Adrenal gland (tissue), 12 donors: Measurements from ENCODE around the gene ZNF260. TPM values are rescaled to one million over a fixed set of nuclear protein-coding genes. Genes with fewer than 3 reads are reported as not detected.

ENCODE experiments used
- DNase-seq, 7 donors: peaks; one replicate each; pipeline ENCODE4 v3.0.0-alpha.2; 2019 to 2020
- H3K27ac ChIP-seq, 5 donors: fragments of 200-600 bp; sonication (generic) in 4 of 5; 1 replicate in 3 of 5; 2 replicates in 2 of 5; pipeline versions ENCODE4 v1.5.1 to v1.8.0; 2016 to 2020; ENCODE audit warnings: mild to moderate bottlenecking in 1 of 5
- H3K27me3 ChIP-seq: fragments of 200-600 bp; 2 replicates; pipeline ENCODE4 v1.8.0; 2021
- H3K36me3 ChIP-seq, 2 donors: fragments of 200-600 bp; replicated peaks in 1 of 2; 1 replicate in 1 of 2; 2 replicates in 1 of 2; pipeline versions ENCODE4 v1.5.1 to v1.8.0; 2018 to 2022
- H3K4me1 ChIP-seq, 2 donors: fragments of 200-600 bp; replicated peaks in 1 of 2; 1 replicate in 1 of 2; 2 replicates in 1 of 2; pipeline versions ENCODE4 v1.5.1 to v1.8.0; 2018 to 2021
- H3K4me3 ChIP-seq, 4 donors: fragments of 200-600 bp; sonication (generic) in 3 of 4; one replicate each; pipeline ENCODE4 v1.5.1; 2016 to 2018
- H3K9me3 ChIP-seq, 3 donors: fragments of 200-600 bp; sonication (generic) in 1 of 3; replicated peaks in 1 of 3; 1 replicate in 2 of 3; 2 replicates in 1 of 3; pipeline versions ENCODE4 v1.5.1 to v1.8.0; 2016 to 2021
- POLR2A ChIP-seq, 2 donors: fragments of 450-650 bp; IDR thresholded peaks; one replicate each; pipeline ENCODE4 v1.6.1; 2017; ENCODE audit warnings: antibody characterized with exemption in 2 of 2, mild to moderate bottlenecking in 2 of 2, moderate library complexity in 1 of 2
- WGBS, 4 donors: extraction: QIAGEN DNeasy Blood & Tissue Kit in 2 of 4; methylation state at CpG; one replicate each; pipeline versions ENCODE4 v1.1.5 to v1.1.7; 2013 to 2017; 5-methylcytosine and 5-hydroxymethylcytosine counted together
- intact Hi-C, 2 donors: fragments of 100-400 bp; cut with DNase I; formaldehyde crosslinking; loops; one replicate each; pipeline versions ENCODE4 v1.14.1 to v1.15.0; 2022 to 2023
- polyA plus RNA-seq, 3 donors: library from polyadenylated mRNA; stranded (reverse); fragments of 200-250 nt in 2 of 3; fragments of 350-450 nt in 1 of 3; fragmentation: Illumina TruSeq in 1 of 3; extraction: RNeasy Lipid Tissue Mini Kit (QIAGEN cat#74804) in 1 of 3; gene quantifications; one replicate each; pipeline ENCODE4 v1.2.3, GENCODE V29; 2013 to 2014
- total RNA-seq, 9 donors: library from RNA; depleted of rRNA in 4 of 9; stranded (reverse); fragments of >200 nt in 4 of 9; fragments of 120-200 nt in 1 of 9; fragmentation: NEBNext Ultra II Directional in 1 of 9; extraction: Animal tissue kit (Norgen Biotek cat#: 25700) in 1 of 9; gene quantifications; one replicate each; pipeline versions ENCODE4 v1.1.0 to v1.2.4, GENCODE V29; 2013 to 2023
- TF ChIP-seq, protein P1 (sequence below), 6 experiments: fragments of 450-650 bp in 4 of 6; fragments of 200-600 bp in 2 of 6; sonication (generic) in 1 of 6; IDR thresholded peaks; 1 replicate in 5 of 6; 2 replicates in 1 of 6; pipeline versions ENCODE4 v1.5.1 to v1.8.0; 2016 to 2021; ENCODE audit warnings: antibody characterized with exemption in 6 of 6, mild to moderate bottlenecking in 2 of 6, moderate library complexity in 1 of 6
- donor health status: healthy with polysubstance abuse.
- donor health status: Bipolar disorder and iron deficiency.
- donor health status: DM: yes; HTN: yes; CAD: no.
- donor health status: DM: no; HTN: no; CAD: no.
- donor health status: DM: no; HTN: no; CAD: no.
- donor health status: DM: yes; HTN: yes; CAD: no.

ZNF260 gene
- total and polyA plus RNA-seq, 12 donors, result 2.2 to 23.3 (median 11.8) TPM

GRCh38 chr19:36547001-36547732 is 19.1 kb upstream of the ZNF260 start:
- TF ChIP-seq, protein P1, sequence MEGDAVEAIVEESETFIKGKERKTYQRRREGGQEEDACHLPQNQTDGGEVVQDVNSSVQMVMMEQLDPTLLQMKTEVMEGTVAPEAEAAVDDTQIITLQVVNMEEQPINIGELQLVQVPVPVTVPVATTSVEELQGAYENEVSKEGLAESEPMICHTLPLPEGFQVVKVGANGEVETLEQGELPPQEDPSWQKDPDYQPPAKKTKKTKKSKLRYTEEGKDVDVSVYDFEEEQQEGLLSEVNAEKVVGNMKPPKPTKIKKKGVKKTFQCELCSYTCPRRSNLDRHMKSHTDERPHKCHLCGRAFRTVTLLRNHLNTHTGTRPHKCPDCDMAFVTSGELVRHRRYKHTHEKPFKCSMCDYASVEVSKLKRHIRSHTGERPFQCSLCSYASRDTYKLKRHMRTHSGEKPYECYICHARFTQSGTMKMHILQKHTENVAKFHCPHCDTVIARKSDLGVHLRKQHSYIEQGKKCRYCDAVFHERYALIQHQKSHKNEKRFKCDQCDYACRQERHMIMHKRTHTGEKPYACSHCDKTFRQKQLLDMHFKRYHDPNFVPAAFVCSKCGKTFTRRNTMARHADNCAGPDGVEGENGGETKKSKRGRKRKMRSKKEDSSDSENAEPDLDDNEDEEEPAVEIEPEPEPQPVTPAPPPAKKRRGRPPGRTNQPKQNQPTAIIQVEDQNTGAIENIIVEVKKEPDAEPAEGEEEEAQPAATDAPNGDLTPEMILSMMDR (IDR thresholded peaks at IDR 0.05), result no peak
- TF ChIP-seq POLR2A (IDR thresholded peaks at IDR 0.05), result no peak
- Histone ChIP-seq H3K27me3 (no peaks in the 10 kb centered on the region), H3K4me1 (no peaks in the 10 kb centered on the region), H3K36me3 (peaks cover 0 to 11% of the 10 kb centered on the region in 2 donors), H3K27ac (no peak overlapping the region), H3K4me3 (peak overlapping the region in 1 of 4 donors; percentile 7), H3K9me3 (peaks cover 15 to 99% (median 53%) of the 10 kb centered on the region in 3 donors)
- intact Hi-C loops, result loop anchor here in 1 of 2 donors (5.0 kb wide), 1 partner anchor 330 kb away; no protein-coding TSS in a partner anchor
- WGBS, 4 donors, result 96 to 99% (median 97%) methylated on average over 5 of the region's 5 CpGs
- DNase-seq, result no peak

DNA sequence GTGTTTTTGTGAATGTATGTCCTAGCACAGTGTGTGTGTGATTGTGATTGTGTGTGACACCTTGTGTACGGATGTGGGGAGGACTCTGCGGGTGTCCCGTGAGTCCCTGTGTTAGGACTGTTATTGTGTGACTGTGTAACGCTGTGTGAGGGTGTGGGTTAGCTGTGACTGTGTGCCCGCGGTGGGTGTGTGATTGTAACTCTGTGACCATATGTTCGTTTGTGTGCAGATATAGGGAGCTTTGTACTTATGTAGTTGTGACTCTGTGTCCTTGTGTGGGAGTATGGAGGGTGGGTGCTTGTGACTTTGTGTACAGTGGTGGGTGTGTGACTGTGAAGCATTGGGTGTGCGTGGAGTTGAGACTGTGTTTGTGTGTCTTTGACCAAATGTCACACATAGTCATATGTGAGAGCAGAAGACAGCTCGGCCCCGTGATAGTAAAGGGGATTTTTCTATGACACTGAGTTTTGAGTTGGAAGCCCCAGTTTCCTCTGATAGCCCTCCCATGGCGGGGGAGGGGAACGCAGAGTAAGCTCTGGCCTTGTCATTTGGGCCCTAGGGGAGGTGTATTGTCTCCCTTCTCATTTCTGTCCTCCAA is 949 bp upstream of the ZNF260 start:
- H3K4me3 ChIP-seq, result peak overlapping the region; percentile 21 to 93 (median 65)
- H3K27me3 ChIP-seq, result no peaks in the 10 kb centered on the region
- TF ChIP-seq, protein P1 (IDR thresholded peaks at IDR 0.05), result no peak
- TF ChIP-seq POLR2A (IDR thresholded peaks at IDR 0.05), result no peak
- peak overlapping the region; percentile 55 to 93 (median 89) for H3K27ac ChIP-seq
- peaks cover 0 to 19% of the 10 kb centered on the region in 2 donors for H3K4me1 ChIP-seq
- intact Hi-C loops, result no loop called here
- H3K36me3 ChIP-seq, result no peaks in the 10 kb centered on the region
- peak in 3 of 7 donors; percentile 5 to 24 (median 21) for DNase-seq
- H3K9me3 ChIP-seq, result peaks cover 0 to 12% (median 0%) of the 10 kb centered on the region in 3 donors
- WGBS, 4 donors, result 8 to 16% (median 11%) methylated on average over 12 of the region's 12 CpGs

- Histone ChIP-seq H3K36me3 (no peaks in the 10 kb centered on the region), H3K4me1 (peaks cover 0 to 19% of the 10 kb centered on the region in 2 donors), H3K27me3 (no peaks in the 10 kb centered on the region), H3K9me3 (peaks cover 0 to 2% (median 0%) of the 10 kb centered on the region in 3 donors), H3K27ac (peak overlapping the region; percentile 55 to 93 (median 89)), H3K4me3 (peak overlapping the region; percentile 21 to 97 (median 65))
- no peak for DNase-seq
- WGBS, 4 donors, result 0 to 2% (median 1%) methylated on average over 8 to 13 of the region's 13 CpGs
- TF ChIP-seq, protein P1 (IDR thresholded peaks at IDR 0.05), result no peak
- no peak for TF ChIP-seq POLR2A (IDR thresholded peaks at IDR 0.05)
- intact Hi-C loops, result no loop called here
Measured at GRCh38 chr19:36527873-36528193, 238 bp downstream of the ZNF260 start.

DNA sequence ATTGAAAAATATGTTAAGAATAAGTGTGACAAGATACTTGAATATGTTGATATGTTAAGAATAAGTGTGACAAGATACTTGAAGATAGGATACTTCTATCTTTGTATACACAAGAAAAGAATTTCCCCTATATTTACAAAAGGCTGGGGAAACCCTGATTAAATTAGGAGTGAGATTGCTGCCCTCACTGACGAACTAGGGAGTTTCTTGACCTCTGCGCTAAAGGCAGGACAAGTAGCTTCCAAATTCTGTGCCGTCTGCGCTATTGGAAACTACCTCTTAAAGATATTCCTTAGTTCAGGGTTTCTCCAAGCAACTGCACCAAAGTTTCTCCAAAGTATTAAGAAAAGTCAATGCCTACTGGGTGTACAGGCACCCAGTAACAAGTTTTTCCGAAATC is 730 bp downstream of the ZNF260 start:
- H3K4me1 ChIP-seq, result peaks cover 0 to 19% of the 10 kb centered on the region in 2 donors
- peak overlapping the region in 3 of 4 donors; percentile 21 to 68 (median 62) for H3K4me3 ChIP-seq
- peak overlapping the region in 3 of 5 donors; percentile 88 to 93 (median 89) for H3K27ac ChIP-seq
- no peak for TF ChIP-seq POLR2A (IDR thresholded peaks at IDR 0.05)
- TF ChIP-seq, protein P1 (IDR thresholded peaks at IDR 0.05), result no peak
- intact Hi-C loops, result no loop called here
- peak in 1 of 7 donors; percentile 10 for DNase-seq
- no peaks in the 10 kb centered on the region for H3K27me3 ChIP-seq
- H3K9me3 ChIP-seq, result no peaks in the 10 kb centered on the region
- no peaks in the 10 kb centered on the region for H3K36me3 ChIP-seq
- 4 to 14% (median 12%) methylated on average over 5 of the region's 5 CpGs for WGBS, 4 donors
